GM18951 (cell line): ENCODE measurements around the gene AGPAT1.
A peak's percentile ranks its signal among the peaks of the same experiment; 100 is the strongest.

ENCODE experiments used
- POLR2A ChIP-seq: IDR thresholded peaks from 4 replicates; pipeline ENCODE4 v1.6.1; 2011; ENCODE audit warnings: mild to moderate bottlenecking; ENCODE audit not compliant: insufficient read length, insufficient read depth; ENCODE audit errors: extremely low read depth
- in situ Hi-C: fragments of 300-500 bp; cut with MboI; formaldehyde crosslinking; loops from one replicate; pipeline ENCODE4 v1.12.0; 2022; ENCODE audit warnings: low sequenced_read_pairs, mixed read lengths, inconsistent platforms; ENCODE audit not compliant: unreplicated experiment

Gene AGPAT1

GRCh38 chr6:32131439-32131948 lies 44.4 kb downstream of the AGPAT1 start:
- in situ Hi-C loops = no loop called here
- no peak for TF ChIP-seq POLR2A

- TF ChIP-seq POLR2A = no peak
Measured at GRCh38 chr6:32129297-32130088, 46.4 kb downstream of the AGPAT1 start.

DNA sequence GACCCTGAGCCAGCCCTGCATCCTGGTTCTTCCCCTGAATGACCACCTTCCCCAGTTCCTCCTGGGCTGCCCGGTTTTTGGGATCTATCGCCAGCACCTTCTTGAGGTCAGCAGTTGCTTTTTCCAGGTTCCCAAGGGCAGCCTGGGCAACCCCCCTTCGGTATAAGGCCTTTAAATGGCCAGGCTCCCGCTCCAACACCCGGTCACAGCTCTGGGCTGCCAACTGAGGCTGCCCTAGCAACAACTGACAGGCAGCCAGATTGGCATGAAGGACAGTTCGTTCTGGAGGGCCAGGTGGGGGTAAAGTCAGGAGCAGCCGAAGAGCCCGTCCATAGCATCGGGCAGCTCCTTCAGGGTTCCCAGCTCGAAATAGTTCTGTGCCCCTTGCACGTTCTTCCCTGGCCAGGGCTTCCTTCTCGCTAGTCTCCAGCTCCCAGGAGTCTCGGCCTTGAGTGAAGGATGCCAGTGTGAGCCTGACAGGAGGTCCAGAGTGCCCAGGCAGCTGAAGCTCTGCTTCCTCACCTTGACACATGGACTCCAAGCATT lies 47.1 kb downstream of the AGPAT1 start:
- in situ Hi-C loops = no loop called here
- no peak for TF ChIP-seq POLR2A

More at GRCh38 chr6:32129297-32130088, 46.4 kb downstream of the AGPAT1 start:
- in situ Hi-C loops = no loop called here

DNA sequence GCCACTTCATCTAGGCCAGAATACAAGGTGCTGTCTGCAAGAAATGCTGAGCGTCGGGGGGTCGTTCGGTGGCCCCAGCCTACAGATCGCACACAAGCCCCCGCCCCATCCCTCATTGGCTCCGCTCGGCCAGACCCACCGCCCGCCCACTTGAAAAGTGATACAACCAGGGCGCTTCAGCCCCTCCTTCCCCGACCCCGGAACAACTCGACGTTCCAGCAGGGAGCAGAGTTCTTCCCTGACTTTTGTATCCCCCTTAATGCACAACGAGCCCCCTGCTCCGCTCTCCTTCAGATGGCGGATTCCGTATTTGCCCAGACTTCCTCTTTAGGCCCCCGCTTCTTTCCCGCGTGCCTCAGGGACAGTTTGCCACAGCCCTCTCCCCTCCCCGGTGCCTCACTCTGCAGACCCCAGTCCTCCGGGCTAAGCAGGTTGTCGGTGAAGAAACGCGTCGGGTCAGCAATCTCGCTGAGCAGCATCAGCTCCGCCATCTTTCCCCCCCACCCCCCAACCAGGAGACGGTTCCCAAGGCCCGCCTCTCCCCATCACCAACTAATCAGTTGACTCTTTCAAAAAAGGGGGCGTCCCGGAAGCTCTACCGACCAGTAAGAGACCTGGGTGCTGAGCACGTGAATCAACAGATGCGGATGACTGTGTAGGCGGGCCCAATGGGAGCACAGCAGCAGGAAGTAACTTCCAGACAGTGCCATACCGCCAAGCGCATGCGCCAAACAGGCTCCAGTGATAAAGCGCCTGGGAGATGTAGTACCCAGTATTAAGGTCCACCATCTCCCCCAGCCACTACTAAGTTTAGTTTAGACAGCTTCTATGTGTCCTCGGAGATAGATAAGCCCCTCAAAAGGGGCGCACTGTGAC lies 47.9 kb downstream of the AGPAT1 start, which contains the start of gene ATF6B:
Gene ATF6B (minus strand): TSS at position 530 of the 876 bp plus-strand sequence. CDS start 39 bp downstream, at position 491.
- in situ Hi-C loops = no loop called here
- TF ChIP-seq POLR2A = peak; percentile 75

DNA sequence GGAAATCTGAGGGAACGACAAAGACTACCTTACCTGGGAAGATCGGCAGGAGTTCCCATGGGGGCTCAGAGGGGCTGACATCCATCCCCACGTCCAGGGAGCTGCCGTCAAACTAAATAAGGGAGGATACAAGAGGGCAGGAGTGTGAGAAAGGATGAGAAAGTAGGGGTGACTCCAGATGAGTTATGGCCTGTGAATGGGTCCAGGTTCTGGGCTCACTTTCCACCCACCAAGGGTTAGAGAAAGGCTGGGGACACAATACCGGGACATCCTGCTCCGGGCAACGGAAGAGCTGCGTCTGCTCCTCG lies 48.5 kb downstream of the AGPAT1 start:
- in situ Hi-C loops = no loop called here
- TF ChIP-seq POLR2A = no peak

DNA sequence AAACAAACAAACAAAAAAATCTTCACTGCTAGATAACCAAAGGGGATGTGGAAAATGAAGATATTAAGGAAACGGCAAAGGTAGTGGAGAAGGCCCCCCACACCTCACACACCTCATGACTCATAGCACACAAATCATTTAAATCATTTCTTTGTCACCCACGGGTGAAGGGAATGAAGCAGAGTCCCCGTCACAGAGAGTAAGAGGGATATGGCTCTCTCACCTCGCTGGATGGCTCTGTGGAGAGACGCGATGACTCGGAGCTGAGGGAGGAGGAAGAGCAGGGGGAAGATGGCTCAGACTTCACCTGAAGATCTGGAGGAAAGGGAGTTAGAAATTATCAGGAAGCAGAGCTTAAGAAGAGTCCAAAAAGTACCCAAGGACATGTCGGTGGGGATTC lies 49.0 kb downstream of the AGPAT1 start:
- in situ Hi-C loops = no loop called here
- no peak for TF ChIP-seq POLR2A

DNA sequence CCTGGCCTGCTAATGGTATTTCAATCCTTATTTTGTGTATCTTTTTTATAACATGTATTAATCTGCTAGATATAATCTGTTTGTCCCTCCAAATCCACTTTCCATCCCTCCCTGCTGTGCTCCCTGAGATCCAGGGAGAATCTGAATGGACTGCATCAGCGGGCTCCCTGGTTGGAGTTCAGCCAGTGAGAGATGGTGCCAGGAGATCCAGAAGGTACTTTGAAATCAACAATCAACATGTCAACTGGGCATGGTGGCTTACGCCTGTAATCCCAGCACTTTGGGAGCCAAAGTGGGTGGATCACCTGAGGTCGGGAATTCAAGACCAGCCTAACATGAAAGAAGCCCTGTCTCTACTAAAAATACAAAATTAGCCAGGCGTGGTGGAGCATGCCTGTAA lies 52.2 kb downstream of the AGPAT1 start:
- no peak for TF ChIP-seq POLR2A
- in situ Hi-C loops = no loop called here

DNA sequence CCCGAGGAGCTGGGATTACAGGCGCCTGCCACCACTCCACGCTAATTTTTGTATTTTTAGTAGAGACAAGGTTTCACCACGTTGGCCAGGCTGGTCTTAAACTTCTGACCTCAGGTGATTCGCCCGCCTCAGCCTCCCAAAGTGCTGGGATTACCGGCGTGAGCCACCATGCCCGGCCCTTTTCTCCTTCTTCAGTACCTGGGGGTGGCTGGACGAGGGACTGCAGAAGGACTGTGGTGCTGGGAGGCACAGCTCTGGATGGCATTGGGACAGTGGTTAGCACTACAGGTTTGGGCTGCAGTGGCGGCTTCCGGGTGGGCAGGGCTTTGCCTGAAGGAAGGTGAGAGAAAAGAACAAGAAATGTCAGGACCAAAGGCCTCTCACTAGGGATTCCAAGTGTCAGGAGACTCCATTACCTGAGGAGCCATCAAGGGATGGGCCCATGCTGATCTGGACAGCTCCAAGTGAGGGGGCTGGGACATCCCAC lies 55.3 kb downstream of the AGPAT1 start:
- in situ Hi-C loops = no loop called here
- no peak for TF ChIP-seq POLR2A

- no peak for TF ChIP-seq POLR2A
- in situ Hi-C loops = no loop called here
Measured at GRCh38 chr6:32118782-32119628, 56.9 kb downstream of the AGPAT1 start.
